ENCODE measurements around the gene MAP2K7. TPM values are rescaled to one million over a fixed set of nuclear protein-coding genes. Genes with fewer than 3 reads are reported as not detected.

MAP2K7 gene
- total RNA-seq, 1 donor: 14.8 TPM

DNA sequence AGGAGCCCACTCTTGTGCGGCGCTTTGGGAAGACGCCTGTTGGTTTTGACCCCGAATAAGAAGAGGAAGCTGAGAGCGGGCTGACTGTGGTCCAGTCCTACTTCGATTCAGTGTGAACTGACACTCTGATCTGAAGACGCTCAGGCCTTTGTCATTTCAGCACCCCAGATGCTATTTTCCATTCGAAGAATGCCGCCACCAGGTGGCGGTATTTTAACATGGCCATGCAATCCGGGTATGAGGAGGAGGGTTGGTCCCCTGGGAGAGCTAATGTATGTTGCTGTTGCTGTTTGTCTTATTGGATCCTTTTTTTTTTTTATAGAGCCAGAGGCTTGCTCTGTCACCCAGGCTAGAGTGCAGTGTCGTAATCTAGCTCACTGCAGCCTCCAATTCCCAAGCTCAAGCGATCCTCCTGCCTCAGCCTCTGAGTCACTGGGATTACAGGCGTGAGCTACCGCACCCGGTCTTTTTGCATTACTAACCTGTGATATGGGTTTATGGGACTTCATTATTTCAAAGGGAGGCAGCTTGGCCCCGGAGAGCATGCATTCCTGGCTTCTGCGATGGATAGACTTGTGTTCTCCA lies 40.6 kb downstream of the MAP2K7 start:
- H3K4me3 ChIP-seq (ENCODE audit: insufficient read depth, low read length): peak overlapping the region; percentile 95
- TF ChIP-seq, protein P1, sequence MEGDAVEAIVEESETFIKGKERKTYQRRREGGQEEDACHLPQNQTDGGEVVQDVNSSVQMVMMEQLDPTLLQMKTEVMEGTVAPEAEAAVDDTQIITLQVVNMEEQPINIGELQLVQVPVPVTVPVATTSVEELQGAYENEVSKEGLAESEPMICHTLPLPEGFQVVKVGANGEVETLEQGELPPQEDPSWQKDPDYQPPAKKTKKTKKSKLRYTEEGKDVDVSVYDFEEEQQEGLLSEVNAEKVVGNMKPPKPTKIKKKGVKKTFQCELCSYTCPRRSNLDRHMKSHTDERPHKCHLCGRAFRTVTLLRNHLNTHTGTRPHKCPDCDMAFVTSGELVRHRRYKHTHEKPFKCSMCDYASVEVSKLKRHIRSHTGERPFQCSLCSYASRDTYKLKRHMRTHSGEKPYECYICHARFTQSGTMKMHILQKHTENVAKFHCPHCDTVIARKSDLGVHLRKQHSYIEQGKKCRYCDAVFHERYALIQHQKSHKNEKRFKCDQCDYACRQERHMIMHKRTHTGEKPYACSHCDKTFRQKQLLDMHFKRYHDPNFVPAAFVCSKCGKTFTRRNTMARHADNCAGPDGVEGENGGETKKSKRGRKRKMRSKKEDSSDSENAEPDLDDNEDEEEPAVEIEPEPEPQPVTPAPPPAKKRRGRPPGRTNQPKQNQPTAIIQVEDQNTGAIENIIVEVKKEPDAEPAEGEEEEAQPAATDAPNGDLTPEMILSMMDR (IDR thresholded peaks at IDR 0.05; ENCODE audit: extremely low read depth, low read depth, low read length): peak; percentile 87
- peaks cover 5% of the 10 kb centered on the region for H4K20me1 ChIP-seq (ENCODE audit: insufficient read depth, low read length)
- peak; percentile 95 for DNase-seq (ENCODE audit: insufficient read length, low spot score, missing footprints)
- peaks cover 35% of the 10 kb centered on the region for H3K79me2 ChIP-seq (ENCODE audit: insufficient read depth, low read length)
- H3K4me2 ChIP-seq (ENCODE audit: insufficient read depth, low read length): peak overlapping the region; percentile 99
- H2AFZ ChIP-seq (ENCODE audit: low read length): peak overlapping the region; percentile 92
- peaks cover 14% of the 10 kb centered on the region for H3K4me1 ChIP-seq (ENCODE audit: insufficient read depth, low read length)
- H3K9me3 ChIP-seq (ENCODE audit: low read depth, low read length): no peaks in the 10 kb centered on the region
- H3K36me3 ChIP-seq (ENCODE audit: insufficient read depth, low read length): peaks cover 7% of the 10 kb centered on the region
- peak overlapping the region; percentile 86 for H3K27ac ChIP-seq (ENCODE audit: low read depth, low read length)
- H3K27me3 ChIP-seq (ENCODE audit: insufficient read depth, low read length): no peaks in the 10 kb centered on the region

DNA sequence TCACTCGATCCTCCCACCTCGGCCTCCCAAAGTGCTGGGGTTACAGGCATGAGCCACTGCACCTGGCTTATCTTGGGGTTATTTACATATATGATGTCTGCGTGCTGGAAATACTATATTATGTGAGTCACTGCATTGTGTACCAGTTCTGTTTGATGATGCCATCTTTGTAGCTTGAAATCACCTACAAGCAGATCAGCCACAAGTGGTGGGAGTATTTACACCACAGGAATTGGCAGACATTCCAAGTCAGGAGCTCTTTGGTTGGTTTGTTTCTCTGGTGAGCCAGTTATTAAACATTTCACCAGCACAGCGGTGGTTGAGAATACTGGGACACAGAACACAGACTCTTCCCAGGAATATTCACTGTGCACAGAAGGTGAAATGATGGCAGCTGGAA lies 44.3 kb downstream of the MAP2K7 start:
- TF ChIP-seq, protein P1 (IDR thresholded peaks at IDR 0.05; ENCODE audit: extremely low read depth, low read depth, low read length): no peak
- H3K9me3 ChIP-seq (ENCODE audit: low read depth, low read length): no peaks in the 10 kb centered on the region
- no peak overlapping the region for H3K27ac ChIP-seq (ENCODE audit: low read depth, low read length)
- H3K27me3 ChIP-seq (ENCODE audit: insufficient read depth, low read length): no peaks in the 10 kb centered on the region
- no peak overlapping the region for H3K4me2 ChIP-seq (ENCODE audit: insufficient read depth, low read length)
- H2AFZ ChIP-seq (ENCODE audit: low read length): no peak overlapping the region
- no peak for DNase-seq (ENCODE audit: insufficient read length, low spot score, missing footprints)
- peaks cover 7% of the 10 kb centered on the region for H3K4me1 ChIP-seq (ENCODE audit: insufficient read depth, low read length)
- no peaks in the 10 kb centered on the region for H4K20me1 ChIP-seq (ENCODE audit: insufficient read depth, low read length)
- H3K36me3 ChIP-seq (ENCODE audit: insufficient read depth, low read length): no peaks in the 10 kb centered on the region
- no peak overlapping the region for H3K4me3 ChIP-seq (ENCODE audit: insufficient read depth, low read length)
- peaks cover 5% of the 10 kb centered on the region for H3K79me2 ChIP-seq (ENCODE audit: insufficient read depth, low read length)

DNA sequence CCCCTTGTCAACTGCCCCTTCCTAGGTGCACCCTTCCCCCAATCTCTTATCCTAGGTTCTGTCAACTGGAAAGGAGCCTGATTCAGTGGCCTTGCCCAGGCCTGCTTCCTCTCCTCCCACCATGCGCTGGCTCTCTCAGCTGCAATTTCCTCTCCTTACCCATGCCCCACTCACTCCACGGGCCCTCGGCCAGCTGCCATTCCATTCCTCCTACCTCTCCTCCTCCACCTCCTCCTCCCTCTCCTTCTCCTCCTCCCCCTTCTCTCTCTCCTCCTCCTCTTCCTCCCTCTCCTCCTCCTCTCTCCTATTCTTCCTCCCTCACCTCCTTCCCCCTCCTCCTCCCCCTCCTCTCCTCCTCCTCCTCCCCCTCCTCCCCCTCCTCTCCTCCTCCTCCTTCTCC lies 49.4 kb downstream of the MAP2K7 start:
- H3K4me1 ChIP-seq (ENCODE audit: insufficient read depth, low read length): peaks cover 3% of the 10 kb centered on the region
- TF ChIP-seq, protein P1 (IDR thresholded peaks at IDR 0.05; ENCODE audit: extremely low read depth, low read depth, low read length): no peak
- no peaks in the 10 kb centered on the region for H3K27me3 ChIP-seq (ENCODE audit: insufficient read depth, low read length)
- no peaks in the 10 kb centered on the region for H3K79me2 ChIP-seq (ENCODE audit: insufficient read depth, low read length)
- H4K20me1 ChIP-seq (ENCODE audit: insufficient read depth, low read length): no peaks in the 10 kb centered on the region
- H3K4me3 ChIP-seq (ENCODE audit: insufficient read depth, low read length): no peak overlapping the region
- H3K36me3 ChIP-seq (ENCODE audit: insufficient read depth, low read length): no peaks in the 10 kb centered on the region
- H3K4me2 ChIP-seq (ENCODE audit: insufficient read depth, low read length): no peak overlapping the region
- DNase-seq (ENCODE audit: insufficient read length, low spot score, missing footprints): peak; percentile 85
- H2AFZ ChIP-seq (ENCODE audit: low read length): peak overlapping the region; percentile 35
- H3K9me3 ChIP-seq (ENCODE audit: low read depth, low read length): no peaks in the 10 kb centered on the region
- H3K27ac ChIP-seq (ENCODE audit: low read depth, low read length): no peak overlapping the region

DNA sequence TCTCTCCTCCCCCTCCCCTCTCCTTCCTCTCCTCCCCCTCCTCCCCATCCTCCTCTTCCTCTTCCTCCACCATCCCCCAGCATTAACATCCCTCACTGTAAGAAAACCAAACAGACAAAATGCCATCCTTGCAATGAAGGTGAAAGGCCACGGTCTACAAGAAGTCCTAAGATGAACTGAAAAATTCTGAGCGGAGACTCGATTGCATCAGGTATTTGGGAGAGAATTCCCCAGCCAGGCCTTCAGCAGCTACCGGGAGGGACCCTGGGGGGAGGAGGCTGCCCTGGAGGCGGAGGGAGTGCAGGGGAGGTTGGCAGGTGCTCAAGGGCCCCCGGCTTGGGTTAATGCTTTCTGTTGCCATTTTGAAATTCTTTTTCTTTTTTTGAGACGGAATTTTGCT lies 49.9 kb downstream of the MAP2K7 start:
- DNase-seq (ENCODE audit: insufficient read length, low spot score, missing footprints): no peak

More for the DNA sequence above, 49.9 kb downstream of the MAP2K7 start:
- Histone ChIP-seq H3K4me3 (ENCODE audit: insufficient read depth, low read length) (no peak overlapping the region), H3K36me3 (ENCODE audit: insufficient read depth, low read length) (no peaks in the 10 kb centered on the region), H4K20me1 (ENCODE audit: insufficient read depth, low read length) (no peaks in the 10 kb centered on the region), H2AFZ (ENCODE audit: low read length) (no peak overlapping the region), H3K27me3 (ENCODE audit: insufficient read depth, low read length) (no peaks in the 10 kb centered on the region), H3K4me2 (ENCODE audit: insufficient read depth, low read length) (no peak overlapping the region), H3K79me2 (ENCODE audit: insufficient read depth, low read length) (no peaks in the 10 kb centered on the region), H3K4me1 (ENCODE audit: insufficient read depth, low read length) (peaks cover 3% of the 10 kb centered on the region), H3K9me3 (ENCODE audit: low read depth, low read length) (no peaks in the 10 kb centered on the region), H3K27ac (ENCODE audit: low read depth, low read length) (no peak overlapping the region)
- TF ChIP-seq, protein P1 (IDR thresholded peaks at IDR 0.05; ENCODE audit: extremely low read depth, low read depth, low read length): no peak

Measured in osteoblast (primary cell).